HepG2 (cell line): ENCODE results near the gene IRF2BPL. TPM values are rescaled to one million over a fixed set of nuclear protein-coding genes. Genes with fewer than 3 reads are reported as not detected.

ENCODE experiments used
- CHD4 ChIP-seq: fragments of 200-600 bp; sonication (generic); IDR thresholded peaks from 2 replicates; pipeline ENCODE4 v1.7.0; 2017; ENCODE audit warnings: mild to moderate bottlenecking, low read length, borderline replicate concordance
- NFE2 ChIP-seq: sonication (generic); formaldehyde crosslinking; IDR thresholded peaks from 2 replicates; pipeline ENCODE4 v1.4.0; 2020; ENCODE audit warnings: missing genetic modification reagents
- POLR2AphosphoS5 ChIP-seq: IDR thresholded peaks from 2 replicates; pipeline ENCODE4 v1.6.1; 2012; ENCODE audit warnings: low read depth, low read length
- SMARCE1 ChIP-seq: fragments of 450-650 bp; IDR thresholded peaks from 2 replicates; pipeline ENCODE4 v1.6.1; 2017; ENCODE audit warnings: borderline replicate concordance
- SP2 ChIP-seq: sonication (generic); formaldehyde crosslinking; IDR thresholded peaks from 2 replicates; pipeline ENCODE4 v1.5.1; 2020; ENCODE audit warnings: mild to moderate bottlenecking, missing genetic modification reagents
- ZNF562 ChIP-seq: sonication (generic); formaldehyde crosslinking; IDR thresholded peaks from 2 replicates; pipeline ENCODE4 v1.8.0; 2022; ENCODE audit warnings: missing genetic modification reagents, borderline replicate concordance
- ZNF652 ChIP-seq: IDR thresholded peaks from 2 replicates; pipeline ENCODE4 v1.6.1; 2016; ENCODE audit warnings: low read depth, borderline replicate concordance
- ZNF775 ChIP-seq: sonication (generic); formaldehyde crosslinking; IDR thresholded peaks from 2 replicates; pipeline ENCODE4 v1.4.0; 2020; ENCODE audit warnings: missing genetic modification reagents, mild to moderate bottlenecking, moderate library complexity, borderline replicate concordance
- polyA plus RNA-seq, 8 experiments: library from polyadenylated mRNA; depleted of rRNA in 3 of 8; stranded (reverse) in 7 of 8; unstranded in 1 of 8; fragments of >200 nt; fragmentation: Illumina TruSeq in 4 of 8; extraction: Trizol in 4 of 8; gene quantifications; 2 replicates each; pipeline versions ENCODE4 v1.2.1 to v1.2.3, GENCODE V29; 2011 to 2016; ENCODE audit warnings: low read depth in 4 of 8, missing spikeins in 1 of 8, mixed read lengths in 1 of 8; ENCODE audit not compliant: insufficient read depth in 1 of 8
- total RNA-seq, 5 experiments: library from RNA; depleted of rRNA; stranded (reverse); fragments of >200 nt; fragmentation: Illumina TruSeq; extraction: Trizol; gene quantifications; 2 replicates each; pipeline ENCODE4 v1.2.3, GENCODE V29; 2016; ENCODE audit warnings: low read depth in 1 of 5
- TF ChIP-seq, protein P1 (sequence below): IDR thresholded peaks from 2 replicates; pipeline ENCODE4 v1.6.1; 2016; ENCODE audit warnings: low read depth, missing genetic modification reagents, missing compliant biosample characterization
- TF ChIP-seq, protein P2 (sequence below): sonication (generic); formaldehyde crosslinking; IDR thresholded peaks from 2 replicates; pipeline ENCODE4 v1.8.1; 2022; ENCODE audit warnings: low read depth, mild to moderate bottlenecking, missing genetic modification reagents
- TF ChIP-seq, protein P3 (sequence below): sonication (generic); formaldehyde crosslinking; IDR thresholded peaks from 2 replicates; pipeline ENCODE4 v1.8.0; 2022; ENCODE audit warnings: missing genetic modification reagents, mild to moderate bottlenecking, inconsistent platforms, borderline replicate concordance

The IRF2BPL gene
- total and polyA plus RNA-seq, 2 of the 13 experiments (the other 11 are each of a cell fraction or from before 2014, with no cell fraction given) = 6.6 to 8.4 TPM

DNA sequence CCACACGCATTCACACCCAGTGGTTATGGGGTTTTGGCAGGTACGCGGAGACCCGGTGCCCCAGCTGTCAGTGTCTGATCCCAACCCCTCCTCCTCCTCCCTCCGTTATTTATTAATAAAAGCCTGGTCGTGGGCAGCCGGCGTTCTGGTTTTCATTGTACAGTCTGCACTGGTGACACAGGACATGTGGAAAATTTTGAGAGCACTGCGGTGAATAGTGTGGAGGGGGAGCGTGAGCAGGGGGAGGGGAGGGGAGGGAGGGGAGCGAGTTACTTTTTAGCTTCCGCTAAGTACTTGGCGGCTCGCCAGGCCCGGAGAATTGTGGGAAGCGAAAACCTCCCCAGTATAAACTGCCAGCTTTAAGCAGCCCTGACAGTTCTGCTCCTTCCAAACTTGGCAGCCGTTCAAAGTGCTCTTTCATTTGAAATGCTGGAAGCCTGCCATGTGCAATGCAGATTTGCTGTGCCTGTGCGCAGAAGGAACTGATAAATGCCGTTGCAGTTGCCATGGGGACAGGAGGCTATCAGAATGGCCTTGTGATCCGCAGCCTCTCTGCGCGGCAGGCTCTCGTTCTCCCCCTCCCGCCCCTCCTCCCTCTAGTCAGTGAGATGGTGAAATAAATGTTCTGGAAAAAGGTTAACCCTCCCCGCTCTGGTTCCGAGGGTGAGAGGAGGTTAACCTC lies 11.7 kb upstream of the IRF2BPL start (continued):
- TF ChIP-seq, protein P1, sequence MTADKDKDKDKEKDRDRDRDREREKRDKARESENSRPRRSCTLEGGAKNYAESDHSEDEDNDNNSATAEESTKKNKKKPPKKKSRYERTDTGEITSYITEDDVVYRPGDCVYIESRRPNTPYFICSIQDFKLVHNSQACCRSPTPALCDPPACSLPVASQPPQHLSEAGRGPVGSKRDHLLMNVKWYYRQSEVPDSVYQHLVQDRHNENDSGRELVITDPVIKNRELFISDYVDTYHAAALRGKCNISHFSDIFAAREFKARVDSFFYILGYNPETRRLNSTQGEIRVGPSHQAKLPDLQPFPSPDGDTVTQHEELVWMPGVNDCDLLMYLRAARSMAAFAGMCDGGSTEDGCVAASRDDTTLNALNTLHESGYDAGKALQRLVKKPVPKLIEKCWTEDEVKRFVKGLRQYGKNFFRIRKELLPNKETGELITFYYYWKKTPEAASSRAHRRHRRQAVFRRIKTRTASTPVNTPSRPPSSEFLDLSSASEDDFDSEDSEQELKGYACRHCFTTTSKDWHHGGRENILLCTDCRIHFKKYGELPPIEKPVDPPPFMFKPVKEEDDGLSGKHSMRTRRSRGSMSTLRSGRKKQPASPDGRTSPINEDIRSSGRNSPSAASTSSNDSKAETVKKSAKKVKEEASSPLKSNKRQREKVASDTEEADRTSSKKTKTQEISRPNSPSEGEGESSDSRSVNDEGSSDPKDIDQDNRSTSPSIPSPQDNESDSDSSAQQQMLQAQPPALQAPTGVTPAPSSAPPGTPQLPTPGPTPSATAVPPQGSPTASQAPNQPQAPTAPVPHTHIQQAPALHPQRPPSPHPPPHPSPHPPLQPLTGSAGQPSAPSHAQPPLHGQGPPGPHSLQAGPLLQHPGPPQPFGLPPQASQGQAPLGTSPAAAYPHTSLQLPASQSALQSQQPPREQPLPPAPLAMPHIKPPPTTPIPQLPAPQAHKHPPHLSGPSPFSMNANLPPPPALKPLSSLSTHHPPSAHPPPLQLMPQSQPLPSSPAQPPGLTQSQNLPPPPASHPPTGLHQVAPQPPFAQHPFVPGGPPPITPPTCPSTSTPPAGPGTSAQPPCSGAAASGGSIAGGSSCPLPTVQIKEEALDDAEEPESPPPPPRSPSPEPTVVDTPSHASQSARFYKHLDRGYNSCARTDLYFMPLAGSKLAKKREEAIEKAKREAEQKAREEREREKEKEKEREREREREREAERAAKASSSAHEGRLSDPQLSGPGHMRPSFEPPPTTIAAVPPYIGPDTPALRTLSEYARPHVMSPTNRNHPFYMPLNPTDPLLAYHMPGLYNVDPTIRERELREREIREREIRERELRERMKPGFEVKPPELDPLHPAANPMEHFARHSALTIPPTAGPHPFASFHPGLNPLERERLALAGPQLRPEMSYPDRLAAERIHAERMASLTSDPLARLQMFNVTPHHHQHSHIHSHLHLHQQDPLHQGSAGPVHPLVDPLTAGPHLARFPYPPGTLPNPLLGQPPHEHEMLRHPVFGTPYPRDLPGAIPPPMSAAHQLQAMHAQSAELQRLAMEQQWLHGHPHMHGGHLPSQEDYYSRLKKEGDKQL (CRISPR knock-in tag) = no peak
- TF ChIP-seq NFE2 = no peak
- TF ChIP-seq ZNF775 (CRISPR knock-in tag) = no peak
- TF ChIP-seq, protein P2, sequence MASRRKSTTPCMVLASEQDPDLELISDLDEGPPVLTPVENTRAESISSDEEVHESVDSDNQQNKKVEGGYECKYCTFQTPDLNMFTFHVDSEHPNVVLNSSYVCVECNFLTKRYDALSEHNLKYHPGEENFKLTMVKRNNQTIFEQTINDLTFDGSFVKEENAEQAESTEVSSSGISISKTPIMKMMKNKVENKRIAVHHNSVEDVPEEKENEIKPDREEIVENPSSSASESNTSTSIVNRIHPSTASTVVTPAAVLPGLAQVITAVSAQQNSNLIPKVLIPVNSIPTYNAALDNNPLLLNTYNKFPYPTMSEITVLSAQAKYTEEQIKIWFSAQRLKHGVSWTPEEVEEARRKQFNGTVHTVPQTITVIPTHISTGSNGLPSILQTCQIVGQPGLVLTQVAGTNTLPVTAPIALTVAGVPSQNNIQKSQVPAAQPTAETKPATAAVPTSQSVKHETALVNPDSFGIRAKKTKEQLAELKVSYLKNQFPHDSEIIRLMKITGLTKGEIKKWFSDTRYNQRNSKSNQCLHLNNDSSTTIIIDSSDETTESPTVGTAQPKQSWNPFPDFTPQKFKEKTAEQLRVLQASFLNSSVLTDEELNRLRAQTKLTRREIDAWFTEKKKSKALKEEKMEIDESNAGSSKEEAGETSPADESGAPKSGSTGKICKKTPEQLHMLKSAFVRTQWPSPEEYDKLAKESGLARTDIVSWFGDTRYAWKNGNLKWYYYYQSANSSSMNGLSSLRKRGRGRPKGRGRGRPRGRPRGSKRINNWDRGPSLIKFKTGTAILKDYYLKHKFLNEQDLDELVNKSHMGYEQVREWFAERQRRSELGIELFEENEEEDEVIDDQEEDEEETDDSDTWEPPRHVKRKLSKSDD = no peak
- TF ChIP-seq CHD4 = no peak
- TF ChIP-seq SMARCE1 = no peak
- no peak for TF ChIP-seq ZNF562
- no peak for TF ChIP-seq POLR2AphosphoS5
- TF ChIP-seq ZNF652 (CRISPR knock-in tag) = peak; percentile 96
- TF ChIP-seq SP2 = no peak
- TF ChIP-seq, protein P3, sequence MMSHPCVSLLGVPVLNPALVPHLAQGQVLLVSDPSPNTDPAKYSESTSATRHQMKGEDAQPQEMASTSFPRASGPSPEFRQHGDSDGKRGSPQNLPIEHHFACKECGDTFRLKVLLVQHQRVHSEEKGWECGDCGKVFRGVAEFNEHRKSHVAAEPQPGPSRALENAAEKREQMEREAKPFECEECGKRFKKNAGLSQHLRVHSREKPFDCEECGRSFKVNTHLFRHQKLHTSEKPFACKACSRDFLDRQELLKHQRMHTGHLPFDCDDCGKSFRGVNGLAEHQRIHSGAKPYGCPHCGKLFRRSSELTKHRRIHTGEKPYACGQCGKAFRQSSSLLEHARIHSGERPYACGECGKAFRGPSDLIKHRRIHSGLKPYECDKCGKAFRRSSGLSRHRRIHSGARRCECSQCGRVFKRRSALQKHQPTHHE = no peak; the same call in 1 of the 2 replicates
